GM12878 (cell line): ENCODE results near the gene SOX6. TPM values are rescaled to one million over a fixed set of nuclear protein-coding genes. Genes with fewer than 3 reads are reported as not detected.

Experiments
- ATAC-seq: fragments of 200-7000 bp; cut with Tn5 transposase; 3 replicates; pipeline ENCODE4 v1.9.1; 2020; ENCODE audit warnings: mild to moderate bottlenecking, moderate library complexity
- BruUV-seq: library from RNA; stranded (reverse); fragments of 400-500 nt; replicated peaks from 2 replicates; lab custom pipeline; 2021; lab: Mats Ljungman, UMichigan
- CTCF ChIA-PET: fragments of 300-600 bp; sonication (Branson Sonifier 250); formaldehyde crosslinking; extraction: SDS; loops from one replicate; lab custom pipeline; 2021; ENCODE audit warnings: inconsistent platforms; lab: Yijun Ruan, JAX
- POLR2A ChIA-PET: fragments of 350-600 bp; formaldehyde crosslinking; extraction: SDS; loops from one replicate; lab custom pipeline; 2021; ENCODE audit warnings: inconsistent platforms; lab: Charles Lee
- RAD21 ChIA-PET: fragments of 300-600 bp; sonication (Branson Sonifier 250); formaldehyde crosslinking; loops from one replicate; lab custom pipeline; 2023; ENCODE audit warnings: antibody characterized with exemption; ENCODE audit not compliant: unreplicated experiment; lab: Charles Lee
- SMC1A ChIA-PET: fragments of 300-600 bp; sonication (Branson Sonifier 250); formaldehyde crosslinking; loops from one replicate; lab custom pipeline; 2023; ENCODE audit not compliant: unreplicated experiment, uncharacterized antibody; lab: Charles Lee
- DNase-seq: peaks from one replicate; pipeline ENCODE4 v3.0.0-alpha.2; 2011; ENCODE audit warnings: low read depth, low spot score
- FAIRE-seq: peaks from 3 replicates; lab custom pipeline; 2011; peaks lifted over from hg19 to GRCh38; lab: Jason Lieb, UNC
- H2AFZ ChIP-seq: 2 replicates; pipeline ENCODE4 v1.6.0; 2011; ENCODE audit warnings: low read depth, low read length, control low read depth; ENCODE audit not compliant: control insufficient read depth
- H3K27ac ChIP-seq: 2 replicates; pipeline ENCODE4 v1.5.1; 2011; ENCODE audit warnings: control low read depth; ENCODE audit not compliant: control insufficient read depth, insufficient read depth
- H3K27me3 ChIP-seq, 2 experiments: replicated peaks in 1 of 2; 2 replicates each; pipeline versions ENCODE4 v1.6.0 to v1.6.1; 2011; ENCODE audit warnings: low read length in 1 of 2; ENCODE audit not compliant: control insufficient read depth in 2 of 2, insufficient read depth in 2 of 2
- H3K36me3 ChIP-seq, 2 experiments: 2 replicates each; pipeline ENCODE4 v1.5.1; 2011; ENCODE audit warnings: low read length in 1 of 2; ENCODE audit not compliant: control insufficient read depth in 2 of 2, insufficient read depth in 2 of 2
- H3K4me1 ChIP-seq: 2 replicates; pipeline ENCODE4 v1.6.1; 2011; ENCODE audit warnings: mild to moderate bottlenecking, low read length, moderate library complexity, mixed read lengths; ENCODE audit not compliant: control insufficient read depth, insufficient read depth
- H3K4me2 ChIP-seq: 2 replicates; pipeline ENCODE4 v1.6.0; 2011; ENCODE audit warnings: control low read depth; ENCODE audit not compliant: control insufficient read depth, insufficient read depth
- H3K4me3 ChIP-seq: fragments of 200-600 bp; sonication (generic); 2 replicates; pipeline ENCODE4 v1.5.1; 2016
- H3K79me2 ChIP-seq: 2 replicates; pipeline ENCODE4 v1.6.0; 2011; ENCODE audit warnings: low read length; ENCODE audit not compliant: control insufficient read depth, insufficient read depth
- H3K9ac ChIP-seq: 2 replicates; pipeline ENCODE4 v1.8.0; 2011; ENCODE audit warnings: low read length, control low read depth, mixed read lengths; ENCODE audit not compliant: control insufficient read depth, insufficient read depth
- H3K9me3 ChIP-seq: replicated peaks from 3 replicates; pipeline ENCODE4 v1.5.1; 2011; ENCODE audit warnings: mild to moderate bottlenecking, low read length; ENCODE audit not compliant: control insufficient read depth, insufficient read depth
- H4K20me1 ChIP-seq: 2 replicates; pipeline ENCODE4 v1.6.0; 2011; ENCODE audit not compliant: control insufficient read depth, insufficient read depth
- ASH2L ChIP-seq: fragments of 300-600, 200-600 bp; sonication (generic); IDR thresholded peaks from 2 replicates; pipeline ENCODE4 v1.6.1; 2017; ENCODE audit warnings: low read depth, mild to moderate bottlenecking, borderline replicate concordance
- CBX5 ChIP-seq: sonication (generic); IDR thresholded peaks from 2 replicates; pipeline ENCODE4 v1.6.1; 2016; ENCODE audit warnings: low read depth, moderate library complexity, mild to moderate bottlenecking, inconsistent platforms
- EP300 ChIP-seq, 2 experiments: fragments of 150-350 bp in 1 of 2; IDR thresholded peaks; 2 replicates each; pipeline ENCODE4 v1.6.1; 2011 to 2012; ENCODE audit warnings: low read depth in 2 of 2, low read length in 2 of 2, borderline replicate concordance in 1 of 2, improper control_type of control experiment in 1 of 2, inconsistent platforms in 1 of 2; ENCODE audit not compliant: control insufficient read depth in 1 of 2
- HDGF ChIP-seq: fragments of 450-650 bp; IDR thresholded peaks from 2 replicates; pipeline ENCODE4 v1.6.1; 2016; ENCODE audit warnings: antibody characterized with exemption
- KAT2A ChIP-seq: conservative IDR thresholded peaks from 2 replicates; pipeline ENCODE4 v1.6.1; 2011; ENCODE audit warnings: low read depth, low read length; ENCODE audit not compliant: control insufficient read depth
- KLF5 ChIP-seq: fragments of 450-650 bp; IDR thresholded peaks from 2 replicates; pipeline ENCODE4 v1.6.1; 2014; ENCODE audit warnings: mild to moderate bottlenecking; ENCODE audit not compliant: partially characterized antibody
- MTA2 ChIP-seq: fragments of 450-650 bp; IDR thresholded peaks from 2 replicates; pipeline ENCODE4 v1.6.1; 2016; ENCODE audit warnings: low read depth, mild to moderate bottlenecking, moderate library complexity
- MXI1 ChIP-seq: fragments of 150-350 bp; IDR thresholded peaks from 2 replicates; pipeline ENCODE4 v1.6.1; 2011; ENCODE audit warnings: low read depth, mild to moderate bottlenecking, inconsistent platforms, low read length, improper control_type of control experiment
- MYB ChIP-seq: fragments of 150-350 bp; IDR thresholded peaks from 2 replicates; pipeline ENCODE4 v1.6.1; 2014; ENCODE audit warnings: mild to moderate bottlenecking, low read depth, low read length, borderline replicate concordance
- POLR2A ChIP-seq: IDR thresholded peaks from 2 replicates; pipeline ENCODE4 v1.6.1; 2011; ENCODE audit warnings: low read depth, mild to moderate bottlenecking, low read length
- RAD51 ChIP-seq: fragments of 450-650 bp; IDR thresholded peaks from 2 replicates; pipeline ENCODE4 v1.6.1; 2016; ENCODE audit warnings: moderate library complexity, mild to moderate bottlenecking, inconsistent platforms
- RB1 ChIP-seq: fragments of 450-650 bp; formaldehyde crosslinking; IDR thresholded peaks from 2 replicates; pipeline ENCODE4 v1.6.1; 2017; ENCODE audit warnings: mild to moderate bottlenecking, borderline replicate concordance
- RCOR1 ChIP-seq: conservative IDR thresholded peaks from 2 replicates; pipeline ENCODE4 v1.6.1; 2012; ENCODE audit warnings: low read depth, low read length, improper control_type of control experiment
- TCF12 ChIP-seq: IDR thresholded peaks from 2 replicates; pipeline ENCODE4 v1.6.1; 2011; ENCODE audit warnings: low read depth, mild to moderate bottlenecking, low read length
- TCF3 ChIP-seq: IDR thresholded peaks from 2 replicates; pipeline ENCODE4 v1.6.1; 2012; ENCODE audit warnings: low read depth, mild to moderate bottlenecking, low read length, borderline replicate concordance; ENCODE audit not compliant: insufficient read depth
- YY1 ChIP-seq: IDR thresholded peaks from 2 replicates; pipeline ENCODE4 v1.6.1; 2011; ENCODE audit warnings: low read depth, mild to moderate bottlenecking, low read length
- ZNF207 ChIP-seq: fragments of 450-650 bp; IDR thresholded peaks from 2 replicates; pipeline ENCODE4 v1.6.1; 2014; ENCODE audit warnings: antibody characterized with exemption, mild to moderate bottlenecking, borderline replicate concordance
- WGBS: methylation state at CpG from one replicate; pipeline ENCODE4 v1.1.6; 2016; ENCODE audit warnings: low lambda C conversion rate; ENCODE audit not compliant: insufficient replicate concordance, insufficient coverage; ENCODE audit errors: missing lambda C conversion rate; 5-methylcytosine and 5-hydroxymethylcytosine counted together
- in situ Hi-C: fragments of 300-500 bp; cut with MboI; formaldehyde crosslinking; loops from 9 replicates; pipeline ENCODE4 v1.14.3; 2018; ENCODE audit warnings: mixed read lengths
- intact Hi-C: fragments of 100-400 bp; cut with micrococcal nuclease; formaldehyde crosslinking; loops from one replicate; pipeline ENCODE4 v1.14.2; 2022; ENCODE audit not compliant: unreplicated experiment
- polyA plus RNA-seq, 11 experiments: library from polyadenylated mRNA; depleted of rRNA in 4 of 11; unstranded in 6 of 11; stranded (reverse) in 5 of 11; fragments of >200 nt; fragmentation: Nextera tagmentation in 4 of 11; fragmentation: Illumina TruSeq in 1 of 11; extraction: Ambion mirVana in 4 of 11; extraction: Trizol in 1 of 11; gene quantifications; 1 replicate in 1 of 11; 2 replicates in 10 of 11; pipeline versions ENCODE4 v1.2.1 to v1.2.3, GENCODE V29; 2011 to 2016; ENCODE audit warnings: inconsistent platforms in 2 of 11, missing spikeins in 2 of 11, low read depth in 1 of 11
- total RNA-seq, 4 experiments: library from RNA; depleted of rRNA in 3 of 4; stranded (reverse); fragments of >200 nt in 3 of 4; fragmentation: Illumina TruSeq in 1 of 4; extraction: Trizol in 1 of 4; gene quantifications; 2 replicates each; pipeline versions ENCODE4 v1.2.1 to v1.2.3, GENCODE V29; 2013 to 2021
- TF ChIP-seq, protein P1 (sequence below): IDR thresholded peaks from 2 replicates; pipeline ENCODE4 v1.6.1; 2011; ENCODE audit warnings: borderline replicate concordance, low read depth, mild to moderate bottlenecking, moderate library complexity, mixed read lengths, low read length; ENCODE audit not compliant: insufficient read depth; ENCODE audit errors: extremely low read length

Gene SOX6
- total and polyA plus RNA-seq, 10 of the 15 experiments (the other 5 are each of a cell fraction or from before 2014, with no cell fraction given) = 0.03 to 0.71 (median 0.29) TPM; not detected in 4

DNA sequence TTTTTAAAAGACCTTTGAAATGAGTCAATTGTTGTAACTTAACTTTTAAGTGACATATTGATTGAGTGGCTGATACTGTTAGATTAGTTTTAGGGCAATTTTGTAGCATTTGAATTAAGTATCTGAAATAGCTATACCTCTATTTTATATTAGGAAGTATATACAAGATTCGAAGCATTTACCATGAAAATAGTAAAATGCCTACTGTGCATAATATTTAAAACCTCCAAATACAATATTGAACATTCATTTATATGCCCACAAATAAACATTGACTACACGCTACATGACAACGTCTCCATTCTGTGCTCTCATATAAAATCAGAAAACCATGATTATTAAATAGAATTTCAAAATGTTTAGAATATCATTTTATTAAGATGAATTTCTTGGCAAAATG, 14.5 kb downstream of the SOX6 start:
- Histone ChIP-seq H3K27ac (no peak overlapping the region), H3K9ac (no peak overlapping the region)
- 21% methylated on average over 3 of the region's 3 CpGs for WGBS
- intact Hi-C loops = no loop called here
- TF ChIP-seq TCF12 = no peak
- TF ChIP-seq POLR2A = no peak
- no peak for TF ChIP-seq RB1
- TF ChIP-seq YY1 = no peak
- no peak for TF ChIP-seq ASH2L
- TF ChIP-seq MXI1 = no peak
- TF ChIP-seq, all 136 proteins: peak for 0
- Histone ChIP-seq H3K36me3 (no peaks in the 10 kb centered on the region), H3K27me3 (no peaks in the 10 kb centered on the region), H3K9me3 (no peaks in the 10 kb centered on the region), H2AFZ (no peak overlapping the region), H4K20me1 (no peaks in the 10 kb centered on the region), H3K4me3 (no peak overlapping the region), H3K79me2 (no peaks in the 10 kb centered on the region), H3K4me2 (no peak overlapping the region), H3K4me1 (no peaks in the 10 kb centered on the region)
- POLR2A ChIA-PET = no interaction called here
- BruUV-seq = no TSS peak
- FAIRE-seq (no peak), ATAC-seq (no peak), DNase-seq (no peak)
- SMC1A ChIA-PET = no interaction called here
- in situ Hi-C loops = no loop called here
- RAD21 ChIA-PET = no interaction called here
- CTCF ChIA-PET = no interaction called here

DNA sequence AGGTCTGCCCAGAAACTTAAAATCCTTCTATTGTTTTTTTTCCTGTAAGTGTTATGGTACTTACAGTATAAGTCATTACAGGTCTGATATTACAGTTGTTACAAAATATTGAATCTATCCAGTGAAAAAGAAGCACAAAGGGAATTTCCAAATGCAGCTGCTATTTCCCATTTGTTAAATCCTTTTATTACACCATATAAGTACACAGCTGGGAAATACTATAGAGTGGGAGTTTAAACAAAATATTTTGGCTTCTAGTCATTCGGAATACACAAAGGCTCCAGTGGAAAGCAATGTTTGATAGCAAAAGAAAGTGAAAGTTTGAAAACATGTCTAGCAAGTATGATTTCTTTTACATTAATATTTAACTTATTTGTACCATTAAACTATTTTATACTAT, 18.0 kb downstream of the SOX6 start:
- no peak overlapping the region for H3K4me2 ChIP-seq
- no peak overlapping the region for H2AFZ ChIP-seq
- ChIA-PET RAD21 (no interaction called here), POLR2A (no interaction called here), SMC1A (no interaction called here), CTCF (no interaction called here)
- H4K20me1 ChIP-seq = no peaks in the 10 kb centered on the region
- H3K9ac ChIP-seq = no peak overlapping the region
- ATAC-seq (no peak), DNase-seq (no peak), FAIRE-seq (no peak)
- H3K4me1 ChIP-seq = no peaks in the 10 kb centered on the region
- H3K36me3 ChIP-seq = no peaks in the 10 kb centered on the region
- no peaks in the 10 kb centered on the region for H3K79me2 ChIP-seq
- WGBS = 62% methylated on average over 1 of the region's 1 CpG
- intact Hi-C loops = no loop called here
- no peaks in the 10 kb centered on the region for H3K9me3 ChIP-seq
- H3K4me3 ChIP-seq = no peak overlapping the region
- H3K27ac ChIP-seq = no peak overlapping the region
- in situ Hi-C loops = no loop called here
- no peaks in the 10 kb centered on the region for H3K27me3 ChIP-seq
- BruUV-seq = no TSS peak
- no peak for TF ChIP-seq TCF3
- TF ChIP-seq, protein P1, sequence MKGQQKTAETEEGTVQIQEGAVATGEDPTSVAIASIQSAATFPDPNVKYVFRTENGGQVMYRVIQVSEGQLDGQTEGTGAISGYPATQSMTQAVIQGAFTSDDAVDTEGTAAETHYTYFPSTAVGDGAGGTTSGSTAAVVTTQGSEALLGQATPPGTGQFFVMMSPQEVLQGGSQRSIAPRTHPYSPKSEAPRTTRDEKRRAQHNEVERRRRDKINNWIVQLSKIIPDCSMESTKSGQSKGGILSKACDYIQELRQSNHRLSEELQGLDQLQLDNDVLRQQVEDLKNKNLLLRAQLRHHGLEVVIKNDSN = no peak
- TF ChIP-seq ASH2L = no peak
- TF ChIP-seq ZNF207 = no peak
- no peak for TF ChIP-seq RCOR1
- no peak for TF ChIP-seq CBX5
- no peak for TF ChIP-seq RAD51
- no peak for TF ChIP-seq MYB
- TF ChIP-seq KLF5 = no peak
- TF ChIP-seq HDGF = no peak
- TF ChIP-seq KAT2A = no peak
- no peak for TF ChIP-seq EP300 (IDR thresholded peaks at IDR 0.05; ENCODE audit: borderline replicate concordance in 1 of 2, control insufficient read depth in 1 of 2, low read depth in 2 of 2, low read length in 2 of 2)
- no peak for TF ChIP-seq MTA2
